T-helper 1 cell treated with Interleukin-12 subunit alpha and Interleukin-12 subunit beta and Interleukin-4 antibody, amounts not matched to agents 30 ng/mL and 1 ng/mL, for 36 hours (primary cell): ENCODE data around the gene FOXE1. TPM values are rescaled to one million over a fixed set of nuclear protein-coding genes. Genes with fewer than 3 reads are reported as not detected.

Experiments
- intact Hi-C: fragments of 100-400 bp; cut with micrococcal nuclease; formaldehyde crosslinking; loops from one replicate; pipeline ENCODE4 v1.15.1; 2024
- total RNA-seq: library from RNA; stranded (reverse); gene quantifications from 2 replicates; pipeline ENCODE4 v1.2.3, GENCODE V29; 2022

Gene FOXE1
- total RNA-seq: not detected in 2 replicates

DNA sequence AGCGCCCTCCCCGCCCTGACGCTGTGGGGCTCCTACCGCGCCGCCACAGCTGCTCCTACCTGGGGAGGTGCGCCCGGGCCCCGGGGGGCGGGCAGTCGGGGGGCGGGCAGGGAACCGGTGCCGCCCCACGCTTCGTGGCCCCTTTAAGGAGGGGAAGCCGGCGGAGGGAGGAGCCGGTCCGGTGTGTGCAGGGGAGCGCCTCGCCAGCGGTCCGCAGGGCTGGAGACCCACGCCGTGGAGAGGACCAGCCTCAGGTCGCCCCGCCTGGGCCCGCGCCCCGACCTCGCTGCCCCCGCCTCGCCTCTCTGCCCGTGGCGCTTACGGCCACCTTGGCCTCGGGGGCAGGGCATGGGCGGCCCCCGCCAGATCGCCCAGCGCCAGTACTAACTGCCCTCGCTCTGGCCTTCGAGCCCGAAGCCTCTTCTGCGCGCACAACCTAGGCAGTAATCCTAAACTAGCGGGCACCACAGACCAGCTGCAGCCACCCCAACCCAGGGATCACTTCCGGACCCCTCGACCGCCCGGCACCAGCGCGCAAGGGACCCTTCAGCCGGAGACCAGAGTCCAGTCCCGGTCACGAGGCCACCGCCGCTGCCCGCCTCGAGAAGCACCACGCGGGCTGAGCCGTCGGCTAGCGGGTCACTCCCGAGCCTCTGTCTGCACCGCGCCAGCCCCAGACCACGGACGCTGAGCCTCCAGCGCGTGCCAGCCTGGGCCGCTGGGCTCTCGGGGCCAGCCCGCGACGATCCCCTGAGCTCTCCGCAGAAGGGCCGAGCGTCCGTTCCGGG, at the start of gene FOXE1:
Gene FOXE1, plus strand, starts transcription at position 171 of the 788 bp plus-strand sequence. CDS start 689 bp downstream, outside the sequence.
- intact Hi-C loops: loop anchor here (5.0 kb wide), 2 partner anchors 51 to 156 kb away; partner anchors contain the start of gene XPA

- intact Hi-C loops: loop anchor here (5.0 kb wide), 3 partner anchors 48 to 1117 kb away; partner anchors contain the start of gene FOXE1
These were observed 49.0 kb upstream of the FOXE1 start for GRCh38 chr9:97804059-97804365.

- intact Hi-C loops: no loop called here
These were observed 46.3 kb upstream of the FOXE1 start for GRCh38 chr9:97806721-97807120.

GRCh38 chr9:97807681-97808080, 45.3 kb upstream of the FOXE1 start:
- intact Hi-C loops: no loop called here

DNA sequence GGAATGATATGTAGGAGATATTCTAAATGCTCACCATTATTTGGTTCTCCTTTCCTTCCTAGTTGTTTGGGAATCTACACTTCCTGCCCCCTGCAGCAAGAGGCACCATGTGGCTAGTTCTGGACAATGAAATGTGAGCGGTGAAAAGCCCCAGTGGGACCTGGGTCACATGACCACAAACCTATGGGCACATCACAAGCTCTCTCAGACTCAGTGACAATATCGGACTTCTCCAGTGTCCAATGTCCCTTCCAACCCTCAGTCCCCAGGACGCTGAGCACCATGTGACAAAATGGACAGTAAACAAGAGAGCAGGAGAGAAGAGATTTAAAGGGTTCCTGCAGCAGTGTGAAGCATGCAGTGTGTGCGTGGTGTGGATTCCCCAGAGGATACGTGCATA, 44.6 kb upstream of the FOXE1 start:
- intact Hi-C loops: no loop called here

DNA sequence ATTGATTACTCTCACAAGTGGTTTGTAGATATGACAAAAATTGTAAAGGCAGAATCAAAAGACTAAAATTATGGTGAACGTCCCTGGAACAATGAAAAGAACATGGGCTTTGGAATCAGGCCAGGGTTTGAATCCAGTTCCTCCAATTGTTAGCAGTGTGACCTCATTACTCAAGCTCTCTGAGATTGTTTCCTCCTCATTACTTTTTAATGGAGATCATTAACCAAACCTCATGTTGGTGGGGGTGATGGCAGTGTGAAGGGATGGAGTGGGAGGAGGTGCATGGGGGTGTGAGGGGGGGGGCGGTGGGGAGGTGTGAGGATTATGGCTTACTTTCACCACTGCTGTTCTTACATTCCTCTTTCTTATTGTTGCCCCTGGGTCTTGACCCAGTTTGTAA, 44.1 kb upstream of the FOXE1 start:
- intact Hi-C loops: no loop called here

DNA sequence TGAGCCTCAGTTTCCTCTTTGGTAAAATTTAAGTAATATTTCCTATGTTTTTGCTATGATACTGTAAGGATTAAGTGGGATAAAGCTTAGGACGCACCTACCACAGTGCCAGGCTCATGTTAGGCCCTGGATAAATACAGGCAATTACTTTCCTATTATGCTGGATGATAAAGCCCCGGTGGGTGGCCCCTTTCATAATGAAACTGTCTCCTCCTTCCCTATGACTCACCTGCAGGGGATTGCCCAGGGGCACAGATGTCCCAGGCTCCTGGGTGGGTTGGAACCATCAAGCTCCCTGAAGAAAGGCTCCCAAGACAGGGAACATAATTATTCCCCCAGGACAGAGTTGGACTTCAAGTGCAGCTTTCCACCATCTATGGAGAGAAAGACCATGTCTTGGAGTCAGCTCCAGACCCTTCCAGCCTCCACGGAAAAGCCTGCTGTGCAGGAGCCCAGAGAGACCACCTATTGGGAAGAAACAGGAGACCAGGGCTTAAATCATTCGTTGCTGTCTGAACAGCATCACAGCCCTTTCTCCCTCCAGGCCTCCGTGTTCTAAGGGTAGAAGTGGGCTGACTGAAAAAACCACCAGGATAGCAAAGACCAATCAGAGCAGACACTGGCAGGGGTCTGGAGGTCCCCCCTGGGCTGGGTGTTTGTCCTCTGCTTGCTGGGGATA, 43.2 kb upstream of the FOXE1 start:
- intact Hi-C loops: no loop called here

GRCh38 chr9:97811533-97812246, 41.3 kb upstream of the FOXE1 start:
- intact Hi-C loops: no loop called here

DNA sequence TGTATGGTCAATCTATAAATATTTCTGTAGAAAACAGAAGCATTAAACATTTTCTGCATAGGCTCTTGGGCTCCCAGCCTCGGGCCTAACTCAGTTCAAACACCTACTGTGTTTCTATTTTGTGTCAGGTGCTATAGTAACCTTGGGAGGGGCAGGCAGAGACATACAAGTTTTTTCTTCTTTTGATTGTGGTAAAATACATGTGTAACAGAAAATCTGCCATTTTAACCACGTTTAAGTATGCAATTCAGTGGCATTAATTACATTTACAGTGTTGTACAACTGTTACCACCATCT, 40.8 kb upstream of the FOXE1 start:
- intact Hi-C loops: no loop called here

GRCh38 chr9:97813072-97813471, 40.0 kb upstream of the FOXE1 start:
- intact Hi-C loops: no loop called here

DNA sequence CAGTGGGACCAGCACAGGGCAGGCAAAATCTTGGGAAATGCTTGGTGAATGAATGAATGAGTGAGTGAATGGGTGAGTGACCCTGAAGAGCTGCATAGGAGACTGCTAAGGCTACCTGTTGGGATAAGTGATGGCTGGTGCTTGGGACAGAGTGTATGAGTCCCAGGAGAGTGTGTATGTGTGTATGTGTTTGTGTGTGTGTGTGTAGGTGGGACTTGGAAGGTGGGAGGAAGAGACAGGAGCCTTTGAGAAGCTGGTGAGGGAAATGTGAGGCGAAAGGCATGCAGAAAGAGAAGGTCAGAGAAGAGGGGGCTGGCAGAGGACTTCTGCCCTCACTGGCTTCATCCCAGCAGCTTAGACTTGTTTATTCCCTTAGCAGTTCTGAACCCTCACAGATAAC, 33.3 kb upstream of the FOXE1 start:
- intact Hi-C loops: no loop called here

DNA sequence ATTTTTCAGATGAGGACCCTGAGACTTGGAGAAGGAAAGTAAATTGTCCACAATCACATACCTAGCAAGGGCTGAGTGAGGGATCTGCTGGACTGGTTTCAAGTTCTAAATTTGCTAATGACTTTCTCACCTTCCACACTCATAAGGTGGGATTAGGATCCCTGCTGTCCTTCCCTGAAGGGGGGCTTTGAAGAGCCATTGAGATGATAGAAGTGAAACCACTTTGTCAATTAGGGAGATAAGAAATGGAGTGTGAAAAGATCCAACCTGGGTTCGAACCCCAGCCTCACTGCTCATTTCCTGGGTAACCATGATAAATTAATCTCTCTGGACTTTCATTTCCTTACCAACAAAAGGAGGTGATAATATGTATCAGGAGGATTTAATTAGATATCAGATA, 32.7 kb upstream of the FOXE1 start:
- intact Hi-C loops: no loop called here

DNA sequence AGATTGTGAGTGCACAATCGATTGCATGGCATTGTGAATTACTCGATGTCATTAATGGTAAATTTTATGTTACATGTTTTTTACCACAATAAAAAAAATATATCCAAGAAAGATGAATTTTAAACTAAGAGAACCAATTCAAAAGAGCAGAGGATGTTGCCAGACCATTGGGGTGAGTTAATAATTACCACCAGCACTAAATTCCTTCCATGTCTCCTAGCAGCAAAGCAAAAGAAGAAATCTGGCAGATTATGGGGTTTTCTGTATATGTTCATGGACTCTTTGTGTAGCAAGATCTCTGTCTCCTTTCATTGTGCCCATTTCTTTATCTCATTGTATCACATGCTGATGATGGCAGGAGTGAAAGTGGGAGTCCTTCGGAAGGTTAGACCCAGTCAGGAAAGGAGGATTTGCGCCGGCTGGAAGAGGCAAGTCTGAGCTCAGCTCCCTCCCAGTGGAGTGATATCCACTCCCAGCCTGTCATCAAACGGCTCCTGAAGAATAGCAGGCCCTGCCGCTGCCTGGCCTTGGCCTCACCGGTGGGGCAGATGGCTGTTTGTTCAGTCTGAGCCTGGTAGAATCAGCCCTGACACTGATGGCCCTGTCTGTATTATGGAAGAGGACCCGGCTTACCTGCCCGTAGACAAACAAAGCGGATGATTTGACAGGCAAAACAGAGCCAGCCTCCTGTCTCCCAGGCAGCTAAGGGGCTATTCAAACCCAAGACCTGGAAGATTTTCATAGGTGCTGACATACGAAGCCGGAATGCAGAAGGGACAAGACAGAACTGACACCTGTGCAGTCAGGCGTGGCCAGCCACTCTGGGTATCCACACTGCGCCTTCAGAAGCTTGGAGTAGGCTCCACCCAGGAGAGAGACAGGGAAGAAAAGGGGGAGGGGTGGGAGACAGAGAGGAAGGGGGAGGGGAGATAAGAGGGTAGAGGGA, 21.9 kb upstream of the FOXE1 start:
- intact Hi-C loops: no loop called here

- intact Hi-C loops: no loop called here
These were observed 21.0 kb upstream of the FOXE1 start for GRCh38 chr9:97831843-97832636.

GRCh38 chr9:97840521-97840920, 12.5 kb upstream of the FOXE1 start:
- intact Hi-C loops: no loop called here

DNA sequence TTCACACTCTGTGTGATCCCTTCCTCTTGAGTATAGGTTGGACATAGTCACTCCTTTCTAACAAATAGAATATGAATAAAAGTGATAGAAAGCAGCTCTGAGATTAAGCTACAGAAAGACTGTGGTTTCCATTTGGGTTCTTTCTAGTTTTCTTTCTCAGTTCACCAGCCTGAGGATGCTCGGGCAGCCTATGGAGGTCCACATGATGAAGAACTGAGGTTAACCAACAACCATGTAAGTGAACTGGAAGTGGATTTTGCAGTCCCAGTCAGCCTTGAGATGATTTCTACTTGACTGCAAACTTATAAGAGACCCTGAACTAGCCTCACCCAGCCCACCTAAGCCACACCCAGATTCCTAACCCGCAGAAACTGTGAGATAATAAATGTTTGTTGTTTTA, 10.1 kb upstream of the FOXE1 start:
- intact Hi-C loops: no loop called here

DNA sequence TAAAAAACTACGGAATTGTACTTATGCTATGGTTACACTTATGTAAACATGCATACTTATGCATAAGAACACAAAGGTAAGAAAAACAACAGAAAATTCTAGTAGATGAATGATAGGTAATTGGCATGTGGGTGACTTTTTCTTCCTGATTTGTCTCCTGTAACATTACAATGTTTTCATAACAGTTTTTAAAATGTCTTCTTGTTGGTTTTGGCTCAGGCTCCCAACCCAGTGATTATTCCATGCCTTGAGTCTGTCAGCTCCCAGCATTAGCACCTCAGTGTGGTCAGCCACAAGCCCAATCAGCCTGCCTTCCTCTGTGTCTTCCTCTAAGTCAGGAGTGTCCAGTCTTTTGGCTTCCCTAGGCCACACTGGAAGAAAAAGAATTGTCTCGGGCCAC, 7.9 kb upstream of the FOXE1 start:
- intact Hi-C loops: no loop called here

GRCh38 chr9:97845763-97846162, 7.3 kb upstream of the FOXE1 start:
- intact Hi-C loops: no loop called here

- intact Hi-C loops: no loop called here
These were observed 6.7 kb upstream of the FOXE1 start for GRCh38 chr9:97846347-97846746.

DNA sequence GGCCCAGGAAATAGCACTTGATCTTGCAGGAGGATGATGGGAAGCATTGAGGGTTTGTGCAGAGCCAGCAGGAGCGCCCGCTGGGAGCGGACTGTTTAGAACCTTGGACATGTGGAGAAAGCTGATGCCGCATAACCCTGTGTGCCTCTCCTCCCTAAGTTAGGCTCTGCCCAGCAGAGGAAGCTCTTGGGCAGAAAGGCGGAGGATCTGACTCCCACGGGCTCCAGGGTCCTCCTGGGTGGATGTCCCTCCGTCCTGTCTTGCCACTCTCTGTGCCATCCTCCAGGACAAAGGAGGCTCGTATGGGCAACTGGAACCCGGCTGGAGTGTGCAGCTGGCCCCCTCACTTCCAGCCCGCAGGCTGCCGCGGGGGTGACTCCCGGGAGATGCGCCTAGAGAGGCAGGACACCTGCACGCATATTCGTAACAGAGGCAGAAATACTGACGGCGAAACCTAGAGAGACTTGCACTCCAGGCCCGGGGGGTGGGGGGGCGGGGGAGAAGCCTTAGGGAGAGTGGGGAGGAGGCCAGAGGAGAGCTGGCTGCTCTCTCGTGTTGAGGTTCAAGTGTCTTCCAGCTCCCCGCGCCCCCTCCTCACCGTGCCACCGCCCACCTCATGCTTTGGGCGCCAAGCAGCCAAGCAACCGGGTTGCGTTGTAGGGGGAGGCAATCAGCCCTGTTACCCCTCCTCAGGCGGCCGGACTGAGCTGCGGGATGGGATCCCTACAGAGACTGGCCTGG, 5.4 kb upstream of the FOXE1 start:
- intact Hi-C loops: no loop called here
